H9 (cell line): ENCODE data around the gene NAA35. TPM values are rescaled to one million over a fixed set of nuclear protein-coding genes. Genes with fewer than 3 reads are reported as not detected.

ENCODE experiments used
- DNase-seq: peaks from one replicate; pipeline ENCODE4 v3.0.0-alpha.2; 2017
- H2AFZ ChIP-seq: one replicate; pipeline ENCODE4 v1.6.1; 2013; ENCODE audit warnings: mild to moderate bottlenecking, low read length, control low read depth, moderate library complexity
- H2AK5ac ChIP-seq: 2 replicates; pipeline ENCODE4 v1.6.1; 2013; ENCODE audit warnings: low read length, control low read depth, mixed read lengths; ENCODE audit not compliant: insufficient read length
- H2BK120ac ChIP-seq: one replicate; pipeline ENCODE4 v1.6.1; 2013; ENCODE audit warnings: low read depth, mild to moderate bottlenecking, low read length, control low read depth, inconsistent platforms; ENCODE audit not compliant: poor library complexity, severe bottlenecking
- H2BK12ac ChIP-seq: 2 replicates; pipeline ENCODE4 v1.6.1; 2013; ENCODE audit warnings: low read length, control low read depth, mixed read lengths, low read depth; ENCODE audit not compliant: insufficient read length
- H2BK15ac ChIP-seq: 2 replicates; pipeline ENCODE4 v1.6.1; 2013; ENCODE audit warnings: low read depth, low read length, control low read depth
- H2BK20ac ChIP-seq: one replicate; pipeline ENCODE4 v1.6.1; 2013; ENCODE audit warnings: low read depth, mild to moderate bottlenecking, low read length, control low read depth, inconsistent platforms; ENCODE audit not compliant: poor library complexity, severe bottlenecking
- H2BK5ac ChIP-seq: 2 replicates; pipeline ENCODE4 v1.6.1; 2013; ENCODE audit warnings: low read length, control low read depth, mixed read lengths; ENCODE audit not compliant: insufficient read length
- H3K14ac ChIP-seq: 2 replicates; pipeline ENCODE4 v1.6.1; 2013; ENCODE audit warnings: low read length, control low read depth; ENCODE audit not compliant: insufficient read depth
- H3K18ac ChIP-seq: 2 replicates; pipeline ENCODE4 v1.6.1; 2013; ENCODE audit warnings: low read depth, mild to moderate bottlenecking, mixed read lengths, low read length, control low read depth; ENCODE audit not compliant: insufficient read length
- H3K23ac ChIP-seq: 2 replicates; pipeline ENCODE4 v1.6.1; 2013; ENCODE audit warnings: low read length, control low read depth, mixed read lengths, low read depth; ENCODE audit not compliant: insufficient read length
- H3K23me2 ChIP-seq: 2 replicates; pipeline ENCODE4 v1.6.1; 2013; ENCODE audit warnings: low read depth, mild to moderate bottlenecking, mixed read lengths, low read length, control low read depth; ENCODE audit not compliant: insufficient read length, poor library complexity, severe bottlenecking
- H3K27ac ChIP-seq: 2 replicates; pipeline ENCODE4 v1.5.1; 2013; ENCODE audit warnings: low read length, control low read depth, mixed read lengths, low read depth; ENCODE audit not compliant: insufficient read length
- H3K27me3 ChIP-seq: 2 replicates; pipeline ENCODE4 v1.6.1; 2013; ENCODE audit warnings: low read length, control low read depth, inconsistent platforms; ENCODE audit not compliant: insufficient read depth
- H3K4ac ChIP-seq: 2 replicates; pipeline ENCODE4 v1.6.1; 2013; ENCODE audit warnings: low read depth, mild to moderate bottlenecking, control low read depth, inconsistent platforms, low read length, moderate library complexity
- H3K4me1 ChIP-seq: 2 replicates; pipeline ENCODE4 v1.6.1; 2013; ENCODE audit warnings: low read length, control low read depth, inconsistent platforms; ENCODE audit not compliant: insufficient read depth
- H3K4me2 ChIP-seq: 2 replicates; pipeline ENCODE4 v1.6.1; 2013; ENCODE audit warnings: low read length, control low read depth, mixed read lengths; ENCODE audit not compliant: insufficient read length, insufficient read depth
- H3K56ac ChIP-seq: 2 replicates; pipeline ENCODE4 v1.6.1; 2013; ENCODE audit warnings: low read depth, mild to moderate bottlenecking, mixed read lengths, low read length, control low read depth; ENCODE audit not compliant: insufficient read length
- H3K79me1 ChIP-seq: 2 replicates; pipeline ENCODE4 v1.6.1; 2013; ENCODE audit warnings: low read depth, mild to moderate bottlenecking, moderate library complexity, low read length, control low read depth, inconsistent platforms; ENCODE audit not compliant: insufficient read depth, poor library complexity, severe bottlenecking
- H3K79me2 ChIP-seq: 2 replicates; pipeline ENCODE4 v1.6.1; 2013; ENCODE audit warnings: low read length, control low read depth, inconsistent platforms; ENCODE audit not compliant: insufficient read depth
- H3K9ac ChIP-seq: 2 replicates; pipeline ENCODE4 v1.6.1; 2013; ENCODE audit warnings: low read length, control low read depth, mixed read lengths; ENCODE audit not compliant: insufficient read length; ENCODE audit errors: extremely low read depth
- H3K9me3 ChIP-seq: one replicate; pipeline ENCODE4 v1.6.1; 2013; ENCODE audit warnings: low read depth, low read length, inconsistent platforms; ENCODE audit not compliant: control insufficient read depth
- H3T11ph ChIP-seq: one replicate; pipeline ENCODE4 v1.6.1; 2013; ENCODE audit warnings: mild to moderate bottlenecking, low read length, control low read depth, inconsistent platforms
- H4K20me1 ChIP-seq: one replicate; pipeline ENCODE4 v1.6.1; 2013; ENCODE audit not compliant: control insufficient read depth, insufficient read length, insufficient read depth
- H4K5ac ChIP-seq: 2 replicates; pipeline ENCODE4 v1.6.1; 2013; ENCODE audit warnings: low read depth, mild to moderate bottlenecking, mixed read lengths, low read length, control low read depth; ENCODE audit not compliant: insufficient read length
- H4K8ac ChIP-seq: replicated peaks from 2 replicates; pipeline ENCODE4 v1.6.1; 2013; ENCODE audit warnings: low read length, control low read depth, mixed read lengths, low read depth; ENCODE audit not compliant: insufficient read length
- H4K91ac ChIP-seq: 2 replicates; pipeline ENCODE4 v1.6.1; 2013; ENCODE audit warnings: low read depth, mild to moderate bottlenecking, moderate library complexity, mixed read lengths, low read length, control low read depth; ENCODE audit not compliant: insufficient read length
- H3K27ac Mint-ChIP-seq, 3 experiments: 2 replicates in 2 of 3; 3 replicates in 1 of 3; pipeline ENCODE4 v1.8.0; 2020 to 2021; ENCODE audit warnings: mixed read lengths in 3 of 3, mild to moderate bottlenecking in 1 of 3, moderate library complexity in 1 of 3
- H3K27me3 Mint-ChIP-seq: 2 replicates; pipeline ENCODE4 v1.8.0; 2021; ENCODE audit warnings: low read depth, mild to moderate bottlenecking, moderate library complexity, mixed read lengths
- H3K36me3 Mint-ChIP-seq, 3 experiments: 2 replicates in 2 of 3; 3 replicates in 1 of 3; pipeline ENCODE4 v1.8.0; 2020 to 2021; ENCODE audit warnings: low read depth in 3 of 3, mixed read lengths in 3 of 3; ENCODE audit not compliant: insufficient read depth in 1 of 3
- H3K4me1 Mint-ChIP-seq, 2 experiments: 2 replicates each; pipeline ENCODE4 v1.8.0; 2020; ENCODE audit warnings: mixed read lengths in 2 of 2
- H3K4me3 Mint-ChIP-seq, 2 experiments: 2 replicates in 1 of 2; 3 replicates in 1 of 2; pipeline ENCODE4 v1.8.0; 2020 to 2021; ENCODE audit warnings: mild to moderate bottlenecking in 2 of 2, mixed read lengths in 2 of 2, moderate library complexity in 1 of 2
- H3K9me3 Mint-ChIP-seq, 2 experiments: 2 replicates in 1 of 2; 3 replicates in 1 of 2; pipeline ENCODE4 v1.8.0; 2020; ENCODE audit warnings: mild to moderate bottlenecking in 2 of 2, mixed read lengths in 2 of 2, moderate library complexity in 1 of 2
- WGBS: extraction: QIAGEN DNeasy Blood & Tissue Kit; methylation state at CpG from one replicate; pipeline ENCODE4 v1.1.7; 2013; ENCODE audit warnings: missing lambda C conversion rate, low lambda C conversion rate, mixed read lengths; ENCODE audit not compliant: insufficient read length; ENCODE audit errors: extremely low coverage; 5-methylcytosine and 5-hydroxymethylcytosine counted together
- total RNA-seq: library from RNA; stranded (reverse); gene quantifications from 2 replicates; pipeline ENCODE4 v1.2.1, GENCODE V29; 2021
- TF ChIP-seq, protein P1 (sequence below): fragments of 200-600 bp; sonication (generic); conservative IDR thresholded peaks from 3 replicates; pipeline ENCODE4 v1.8.0; 2021; ENCODE audit warnings: antibody characterized with exemption, mild to moderate bottlenecking

NAA35 gene
- total RNA-seq, 1 experiment from 2014 or later = 38.6 TPM

DNA sequence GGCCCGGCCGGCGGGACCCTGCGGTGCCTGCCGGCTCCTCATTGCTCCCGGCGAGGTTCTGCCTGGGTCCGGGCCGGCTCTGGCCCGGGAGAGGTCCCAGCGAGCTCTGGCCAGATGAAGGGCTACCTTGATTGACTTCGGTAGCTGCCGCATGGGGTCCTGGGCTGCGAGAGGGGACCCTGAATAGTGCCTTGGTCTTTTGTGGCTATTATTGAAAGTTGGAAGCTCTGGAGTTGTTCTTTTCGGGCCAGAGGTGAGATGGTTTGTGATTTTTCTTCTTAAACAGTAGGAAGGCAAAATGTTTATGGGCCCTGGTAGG is 635 bp downstream of the NAA35 start:
- Histone ChIP-seq H4K5ac (no peak overlapping the region), H2AFZ (no peak overlapping the region), H3K79me2 (peaks cover 12% of the 10 kb centered on the region), H3K27ac (no peak overlapping the region), H3K4me1 (no peaks in the 10 kb centered on the region), H3T11ph (no peak overlapping the region), H2BK5ac (no peak overlapping the region), H2BK12ac (no peak overlapping the region), H4K91ac (no peak overlapping the region), H3K18ac (no peak overlapping the region), H3K27me3 (no peaks in the 10 kb centered on the region), H2BK15ac (no peak overlapping the region), H3K56ac (no peak overlapping the region), H3K9me3 (no peaks in the 10 kb centered on the region), H4K8ac (no peak overlapping the region), H3K79me1 (peaks cover 3% of the 10 kb centered on the region), H4K20me1 (no peaks in the 10 kb centered on the region), H3K4ac (no peak overlapping the region), H3K4me2 (peak overlapping the region; percentile 67), H2BK120ac (no peak overlapping the region), H2AK5ac (no peak overlapping the region), H3K14ac (peak overlapping the region; percentile 60; the same call in 1 of the 2 replicates), H2BK20ac (no peak overlapping the region), H3K23me2 (no peaks in the 10 kb centered on the region), H3K9ac (peak overlapping the region; percentile 82), H3K23ac (no peak overlapping the region)
- Mint-ChIP-seq H3K9me3 (no peaks in the 10 kb centered on the region), H3K36me3 (peaks cover 4 to 17% (median 8%) of the 10 kb centered on the region in 3 experiments; a peak in 6 of 7 replicates), H3K4me3 (no peak overlapping the region; a peak in 2 of 5 replicates), H3K27me3 (no peaks in the 10 kb centered on the region), H3K27ac (peak overlapping the region; percentile 12 to 90 (median 84)), H3K4me1 (peaks cover 6 to 8% of the 10 kb centered on the region in 2 experiments)
- WGBS = no CpG with 5 or more reads among the region's 15 CpGs
- TF ChIP-seq, protein P1, sequence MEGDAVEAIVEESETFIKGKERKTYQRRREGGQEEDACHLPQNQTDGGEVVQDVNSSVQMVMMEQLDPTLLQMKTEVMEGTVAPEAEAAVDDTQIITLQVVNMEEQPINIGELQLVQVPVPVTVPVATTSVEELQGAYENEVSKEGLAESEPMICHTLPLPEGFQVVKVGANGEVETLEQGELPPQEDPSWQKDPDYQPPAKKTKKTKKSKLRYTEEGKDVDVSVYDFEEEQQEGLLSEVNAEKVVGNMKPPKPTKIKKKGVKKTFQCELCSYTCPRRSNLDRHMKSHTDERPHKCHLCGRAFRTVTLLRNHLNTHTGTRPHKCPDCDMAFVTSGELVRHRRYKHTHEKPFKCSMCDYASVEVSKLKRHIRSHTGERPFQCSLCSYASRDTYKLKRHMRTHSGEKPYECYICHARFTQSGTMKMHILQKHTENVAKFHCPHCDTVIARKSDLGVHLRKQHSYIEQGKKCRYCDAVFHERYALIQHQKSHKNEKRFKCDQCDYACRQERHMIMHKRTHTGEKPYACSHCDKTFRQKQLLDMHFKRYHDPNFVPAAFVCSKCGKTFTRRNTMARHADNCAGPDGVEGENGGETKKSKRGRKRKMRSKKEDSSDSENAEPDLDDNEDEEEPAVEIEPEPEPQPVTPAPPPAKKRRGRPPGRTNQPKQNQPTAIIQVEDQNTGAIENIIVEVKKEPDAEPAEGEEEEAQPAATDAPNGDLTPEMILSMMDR = no peak
- DNase-seq = no peak
